Right lung (tissue), 5 donors: ENCODE data around the gene PHACTR1. TPM values are rescaled to one million over a fixed set of nuclear protein-coding genes. Genes with fewer than 3 reads are reported as not detected.
"Not testable (repeated sequence)": the region's sequence is repeated elsewhere in the genome, so short reads cannot be mapped to it uniquely, and the experiment has no call there.

Experiments used
- DNase-seq, 2 donors: peaks; one replicate each; pipeline ENCODE4 v3.0.0-alpha.2; 2013
- polyA plus RNA-seq, 5 donors: library from polyadenylated mRNA; unstranded; fragments of 120-200 nt; gene quantifications; one replicate each; pipeline versions ENCODE4 v1.2.1 to v1.2.3, GENCODE V29; 2013; ENCODE audit warnings: inconsistent platforms in 1 of 5, low replicate concordance in 1 of 5; ENCODE audit not compliant: insufficient read length in 5 of 5, insufficient read depth in 1 of 5

Gene PHACTR1
- polyA plus RNA-seq, 5 donors: 11.1 to 16.5 (median 14.5) TPM

DNA sequence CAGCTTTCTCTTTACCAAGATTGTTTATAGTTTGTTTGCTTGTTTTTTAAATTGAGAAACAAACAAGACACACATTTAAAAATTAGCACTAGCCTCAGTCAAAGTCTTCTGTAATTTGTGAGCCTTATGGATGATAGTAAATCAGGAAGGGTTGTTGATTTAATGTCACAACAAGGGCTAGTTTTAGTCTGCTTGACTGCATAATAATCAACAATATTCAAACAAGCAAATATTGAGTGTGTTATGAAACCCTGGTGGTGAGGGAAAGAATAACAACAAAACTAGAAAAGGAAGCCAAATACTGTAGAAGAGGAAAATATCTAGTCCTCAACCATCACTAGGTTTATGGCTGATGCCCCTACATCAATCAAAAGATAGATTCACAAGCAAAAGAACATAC lies 383.2 kb downstream of the PHACTR1 start:
- DNase-seq: no peak

DNA sequence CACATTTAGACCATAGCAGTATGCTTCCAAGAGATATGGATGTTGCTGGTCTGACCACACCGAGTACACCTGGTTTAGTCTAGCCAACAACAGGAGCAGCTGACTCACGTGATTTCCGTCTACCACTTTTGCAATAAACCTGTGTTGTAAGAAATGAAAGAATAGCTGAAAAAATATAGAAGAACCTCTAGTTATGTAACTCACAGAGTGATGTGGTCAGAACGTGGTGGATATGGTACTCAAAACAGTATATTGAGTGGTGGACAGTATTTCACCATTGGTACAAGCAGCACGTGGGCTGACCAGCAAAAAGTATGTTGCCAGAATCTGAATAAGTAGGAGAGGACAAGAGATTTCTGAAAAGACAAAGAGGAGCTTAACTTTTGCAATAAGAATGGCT lies 384.8 kb downstream of the PHACTR1 start:
- no peak for DNase-seq

DNA sequence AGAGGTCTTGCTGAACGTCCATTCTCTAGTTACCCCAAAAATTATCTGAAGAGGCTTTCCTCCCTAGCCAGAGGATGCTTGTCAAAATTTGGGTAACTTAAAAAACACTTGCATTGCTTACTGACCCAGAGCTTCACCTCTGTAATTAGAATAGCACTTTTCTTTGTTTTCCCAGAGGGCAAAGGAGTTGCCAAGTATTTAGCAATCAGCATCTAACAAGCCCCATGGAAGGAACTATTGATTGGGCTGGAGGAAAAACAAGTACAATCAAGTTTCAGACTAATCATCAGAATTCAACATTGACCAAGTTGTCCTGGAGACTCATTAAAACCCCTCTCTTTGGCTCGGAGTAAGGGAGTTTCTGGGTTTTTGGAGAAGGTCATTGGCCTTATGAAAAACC lies 385.4 kb downstream of the PHACTR1 start:
- DNase-seq: no peak

DNA sequence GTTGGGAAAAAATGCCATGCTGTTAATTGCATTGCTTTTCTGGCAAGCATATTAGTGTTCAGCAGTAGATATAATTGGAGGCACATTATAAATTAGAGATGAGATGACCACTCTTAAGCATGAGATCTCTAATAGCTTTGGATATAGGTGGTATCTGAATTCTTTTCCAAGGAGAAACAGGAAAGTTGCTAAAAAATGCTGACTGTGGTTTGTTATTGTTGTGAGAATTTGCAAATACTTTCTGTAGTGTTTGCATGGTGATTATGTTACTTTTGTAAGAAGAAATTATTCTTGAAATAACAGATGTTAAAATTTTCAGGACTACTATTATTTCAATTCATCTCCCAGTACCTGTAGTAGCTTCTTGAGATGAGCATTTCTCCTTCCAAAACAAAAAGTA lies 386.6 kb downstream of the PHACTR1 start:
- DNase-seq: no peak

DNA sequence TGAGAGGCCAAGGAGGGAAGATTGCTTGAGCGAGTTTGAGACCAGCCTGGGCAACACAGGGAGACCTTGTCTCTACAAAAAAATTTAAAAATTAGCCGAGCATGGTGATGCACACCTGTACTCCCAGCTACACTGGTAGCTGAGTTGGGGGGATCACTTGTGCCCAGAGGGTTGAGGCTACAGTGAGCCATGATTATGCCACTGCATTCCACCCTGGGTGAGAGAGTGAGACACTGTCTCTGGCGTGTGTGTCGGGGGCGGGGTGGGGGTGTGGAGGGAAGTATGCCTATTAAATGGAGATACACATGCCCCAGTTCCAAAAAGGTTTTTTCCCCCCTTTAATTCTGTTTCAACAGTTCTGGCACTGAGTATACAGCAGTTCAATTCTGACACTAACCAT lies 388.6 kb downstream of the PHACTR1 start:
- DNase-seq: no peak

DNA sequence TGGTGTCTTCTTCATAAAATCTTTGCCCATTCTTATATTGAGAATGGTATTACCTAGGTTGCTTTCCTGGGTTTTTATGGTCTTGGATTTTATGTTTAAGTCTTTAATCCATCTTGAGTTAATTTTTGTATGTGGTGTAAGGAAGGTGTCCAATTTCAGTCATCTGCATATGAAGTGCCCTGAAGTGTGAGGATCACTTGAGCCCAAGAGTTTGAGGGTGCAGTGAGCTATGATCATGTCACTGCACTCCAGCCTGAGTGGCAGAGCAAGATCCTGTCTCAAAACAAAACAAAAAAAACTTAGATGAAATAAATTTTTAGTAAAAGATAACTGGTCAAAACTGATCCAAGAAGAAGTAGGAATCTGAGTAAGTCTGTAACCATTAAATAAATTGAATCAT lies 396.4 kb downstream of the PHACTR1 start:
- no peak for DNase-seq

DNA sequence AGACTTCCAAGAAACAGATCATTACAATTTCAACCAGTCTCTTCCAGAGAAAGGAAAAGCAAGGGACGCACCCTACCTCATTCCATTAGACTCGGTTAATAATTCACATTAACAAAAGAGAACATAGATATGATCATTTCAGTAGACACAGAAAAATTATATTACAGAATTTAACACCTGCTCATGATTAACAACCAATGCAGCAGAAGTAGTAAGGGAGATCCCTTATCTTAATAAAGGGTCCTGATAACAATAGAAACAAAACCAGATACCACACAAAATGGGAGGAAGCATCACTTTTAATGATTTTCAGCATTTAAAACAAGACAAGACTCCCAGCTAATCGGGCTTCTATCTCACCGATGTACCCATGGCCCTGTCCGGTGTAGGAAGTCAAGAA lies 396.8 kb downstream of the PHACTR1 start:
- DNase-seq: no peak

DNA sequence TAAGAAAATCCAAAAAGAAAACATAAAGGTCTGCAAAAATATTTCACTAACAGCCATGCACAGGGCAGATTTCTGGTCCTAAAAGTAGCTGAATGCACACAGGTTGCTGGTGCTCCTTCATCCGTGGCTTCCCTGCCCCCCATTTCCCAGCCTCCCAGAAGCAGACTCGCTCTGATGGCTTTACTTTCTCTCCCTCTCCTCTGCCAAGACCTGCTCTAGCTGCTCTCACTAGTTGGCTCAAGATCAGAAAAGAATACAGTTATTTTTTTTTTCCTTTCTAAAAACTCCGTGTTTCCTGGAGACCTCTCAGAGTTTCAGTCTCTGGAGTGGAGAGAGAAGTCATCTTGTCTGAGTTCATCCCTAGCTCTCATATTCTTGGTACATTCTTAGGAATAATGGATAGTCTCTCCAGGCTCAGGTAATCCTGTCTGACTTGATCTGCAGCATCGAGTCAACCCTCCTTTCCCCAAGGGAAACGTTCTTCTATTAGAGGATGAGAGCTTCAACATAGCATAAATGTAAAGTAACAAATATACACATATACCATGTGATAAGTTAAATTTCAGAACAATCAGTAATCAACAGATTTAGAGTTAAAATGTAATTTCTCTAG lies 397.5 kb downstream of the PHACTR1 start:
- peak in 1 of 2 donors; percentile 12 for DNase-seq

DNA sequence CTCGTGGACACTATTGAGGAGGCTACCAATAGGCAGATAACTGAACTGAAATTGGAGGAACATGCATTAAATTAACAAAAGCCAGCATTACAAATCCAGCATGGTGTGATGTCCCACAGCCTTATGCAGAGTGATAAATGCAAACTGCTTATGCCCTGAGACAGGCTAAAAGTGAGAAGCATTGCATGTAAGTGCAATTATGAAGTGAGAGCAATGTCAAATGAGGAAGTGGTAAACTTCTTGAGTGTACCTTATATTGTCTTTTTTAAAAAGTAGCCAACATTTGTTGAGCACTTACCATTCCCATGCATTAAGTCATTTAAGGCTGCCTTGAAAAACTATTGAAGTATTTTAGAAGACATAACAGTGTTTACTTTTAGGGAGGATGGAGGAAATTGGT lies 399.6 kb downstream of the PHACTR1 start:
- DNase-seq: no peak

DNA sequence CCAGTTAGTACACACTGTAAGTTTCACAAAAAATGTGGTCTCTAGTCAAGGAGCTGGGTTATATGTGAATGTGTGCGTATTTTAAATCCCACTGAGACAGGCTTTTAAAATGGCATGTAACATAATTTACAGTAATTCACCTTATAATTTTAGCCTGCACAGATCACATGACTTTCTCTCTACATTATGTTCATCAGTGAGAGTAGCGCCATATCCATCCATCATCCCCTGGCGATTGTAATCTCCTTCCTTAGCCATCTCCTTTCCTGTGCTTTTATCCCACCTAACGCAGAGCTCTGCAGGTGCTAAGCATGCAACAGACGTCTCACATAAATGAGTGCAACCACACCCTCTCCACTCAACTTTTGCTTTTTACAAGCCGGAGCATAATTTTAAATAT lies 401.0 kb downstream of the PHACTR1 start:
- DNase-seq: no peak

DNA sequence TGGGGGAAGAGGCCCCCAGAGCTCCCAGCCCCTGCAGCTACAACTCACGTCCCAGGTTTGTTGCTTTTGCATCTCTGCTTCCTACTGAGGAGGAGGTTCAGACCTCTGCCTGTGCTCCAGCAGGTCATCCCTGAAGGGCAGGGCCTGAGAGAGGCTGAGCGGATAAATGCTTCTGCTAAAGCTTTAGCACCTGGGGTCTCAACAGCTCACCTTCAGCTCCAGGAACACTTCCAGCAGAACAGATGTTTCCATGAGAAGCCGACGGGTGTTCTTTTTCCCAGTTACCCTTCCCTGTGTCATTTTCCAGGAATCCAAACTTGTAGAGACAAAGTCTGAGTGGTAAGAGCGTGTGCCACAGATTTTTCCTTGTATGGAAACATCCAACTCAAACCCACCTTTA lies 403.0 kb downstream of the PHACTR1 start:
- no peak for DNase-seq

DNA sequence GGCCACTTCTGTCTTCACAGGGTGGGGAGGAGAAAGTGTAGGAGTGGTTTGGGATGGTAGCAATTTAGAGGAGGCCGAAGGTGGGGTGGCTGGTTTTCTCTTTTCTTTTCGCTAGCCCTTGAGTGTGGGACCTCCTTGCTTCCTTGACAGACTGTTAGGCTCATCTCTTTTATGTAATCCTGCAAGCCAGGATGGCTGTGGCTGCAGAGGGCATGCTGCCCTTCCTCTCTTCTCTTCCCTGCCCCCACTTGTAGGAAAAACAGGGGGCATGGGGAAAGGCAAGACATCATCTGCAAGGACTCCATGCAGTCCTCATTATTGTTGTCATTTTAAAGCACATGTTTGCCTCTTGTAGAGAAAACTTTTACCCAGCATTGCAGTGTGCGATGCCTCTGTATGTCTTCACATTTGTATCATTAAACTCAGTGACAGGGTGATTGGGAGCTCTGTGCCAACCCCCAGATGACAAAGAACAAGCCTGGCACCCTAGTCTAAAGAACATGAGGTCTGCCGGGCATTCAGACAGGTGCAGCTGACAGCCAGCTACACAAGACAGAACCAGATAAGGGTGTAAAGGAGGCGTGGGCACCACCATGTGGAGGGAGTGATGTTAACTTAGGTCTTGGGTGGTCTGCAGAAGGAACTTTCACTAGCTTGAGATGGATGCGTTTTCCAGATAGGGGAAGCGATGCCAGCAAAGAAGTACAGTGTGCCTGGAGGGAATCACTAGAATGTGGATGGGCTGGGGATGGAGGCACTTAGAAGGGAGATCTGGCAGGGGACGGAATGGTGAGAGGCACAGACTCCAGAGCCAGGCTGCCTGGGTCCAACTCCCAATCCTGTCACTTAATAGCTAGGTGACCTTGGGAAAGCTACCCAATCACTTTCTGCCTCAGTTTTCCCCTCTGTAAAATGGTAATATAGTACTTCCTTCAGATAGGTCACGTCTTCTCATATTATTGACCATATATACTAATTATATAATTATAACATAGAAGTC lies 404.2 kb downstream of the PHACTR1 start:
- DNase-seq: no peak

DNA sequence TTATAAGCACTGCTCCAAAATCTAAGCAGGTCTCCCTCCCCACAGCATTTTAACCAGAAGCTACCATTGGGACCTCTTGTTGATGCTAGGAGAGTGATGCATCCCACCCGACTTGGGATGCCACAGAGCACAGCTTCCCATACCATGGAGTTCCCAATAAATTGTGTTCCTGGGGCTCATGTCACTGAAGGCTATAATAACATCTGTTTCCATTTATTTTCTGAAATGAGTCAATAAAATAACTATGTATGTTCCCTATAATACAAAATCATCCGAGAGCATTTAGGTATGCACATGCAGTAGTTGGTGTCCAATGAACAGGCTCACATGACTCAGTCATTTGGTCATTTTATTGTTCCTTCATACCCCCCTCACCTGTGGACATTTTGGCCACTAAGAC lies 407.6 kb downstream of the PHACTR1 start:
- no peak for DNase-seq

DNA sequence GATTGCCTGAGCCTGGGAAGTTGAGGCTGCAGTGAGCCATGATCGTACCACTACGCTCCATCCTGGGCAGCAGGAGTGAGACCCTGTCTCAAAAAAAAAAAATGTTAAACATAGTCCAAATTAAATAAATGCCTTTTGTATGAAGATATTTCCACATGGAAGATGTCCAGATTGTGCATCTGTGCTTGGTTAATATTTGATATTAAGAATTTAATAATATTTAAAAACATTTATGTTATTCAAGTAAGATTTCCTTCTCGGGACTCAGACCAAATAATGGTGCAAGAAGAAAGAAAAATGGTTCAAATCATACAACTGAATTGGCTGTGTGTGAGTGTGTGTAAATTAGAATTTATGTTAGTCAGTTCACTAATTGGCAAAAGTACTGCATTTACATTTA lies 409.3 kb downstream of the PHACTR1 start:
- no peak for DNase-seq

DNA sequence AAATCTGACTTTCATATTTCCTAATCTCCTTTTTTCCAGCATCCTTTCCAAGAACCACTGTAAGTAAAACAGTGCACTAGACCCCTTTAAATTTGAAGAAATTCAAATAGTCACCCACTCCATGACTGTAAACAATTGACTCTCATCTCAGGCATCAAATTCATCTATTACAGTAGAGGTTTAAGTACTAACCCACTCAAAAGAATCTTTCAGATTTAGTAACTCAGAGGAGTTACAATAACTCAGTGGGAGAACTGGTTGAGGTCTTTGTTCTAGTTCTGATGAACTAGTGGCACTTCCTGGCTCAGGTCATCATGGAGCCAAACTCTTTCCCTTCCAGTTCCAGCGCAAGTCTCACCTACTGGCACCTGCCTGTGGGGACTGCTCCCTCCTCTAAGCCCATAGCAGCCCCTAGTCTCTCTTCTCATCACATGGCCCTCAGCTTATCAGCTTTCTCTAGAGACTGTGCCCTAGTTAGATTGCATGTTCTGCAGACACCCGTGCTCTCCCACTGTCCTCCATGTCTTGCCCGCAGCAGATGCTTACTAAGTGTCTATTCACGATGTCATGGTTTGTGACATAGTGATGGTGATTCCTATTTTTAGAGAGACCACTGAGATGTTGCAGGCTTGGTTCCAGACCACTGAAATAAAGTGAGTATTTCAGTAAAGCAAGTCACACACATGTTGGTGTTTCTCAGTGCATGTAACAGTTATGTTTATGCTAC lies 415.5 kb downstream of the PHACTR1 start:
- no peak for DNase-seq

DNA sequence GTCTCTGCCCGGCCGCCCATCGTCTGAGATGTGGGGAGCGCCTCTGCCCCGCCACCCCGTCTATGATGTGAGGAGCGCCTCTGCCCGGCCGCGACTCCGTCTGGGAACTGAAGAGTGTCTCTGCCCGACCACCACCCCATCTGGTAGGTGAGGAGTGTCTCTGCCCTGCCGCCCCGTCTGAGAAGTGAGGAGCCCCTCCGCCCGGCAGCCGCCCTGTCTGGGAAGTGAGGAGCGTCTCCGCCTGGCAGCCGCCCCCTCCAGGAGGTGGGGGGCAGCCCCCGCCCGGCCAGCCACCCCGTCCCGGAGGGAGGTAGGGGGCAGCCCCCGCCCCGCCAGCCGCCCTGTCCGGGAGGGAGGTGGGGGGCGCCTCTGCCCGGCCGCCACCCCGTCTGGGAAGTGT lies 417.3 kb downstream of the PHACTR1 start:
- DNase-seq: not testable (repeated sequence)

DNA sequence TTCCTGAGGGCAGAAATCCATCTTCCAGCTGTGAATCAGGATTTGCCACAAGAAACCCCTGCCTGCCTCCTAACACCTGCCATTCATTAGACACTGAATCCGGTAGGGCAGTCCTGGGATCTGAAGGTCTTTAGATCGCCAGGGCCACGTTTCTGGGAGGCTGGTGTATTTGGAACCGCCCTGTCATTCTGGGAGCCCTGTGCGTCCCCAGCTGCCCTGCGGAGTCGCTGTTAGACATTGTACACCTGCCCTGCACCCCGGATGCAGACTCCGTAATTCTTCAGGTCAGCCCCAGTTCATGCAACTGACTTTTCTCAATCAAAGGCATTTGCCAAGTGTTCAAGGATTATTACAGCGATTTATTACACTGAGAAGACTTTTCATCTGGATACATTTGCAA lies 418.6 kb downstream of the PHACTR1 start:
- no peak for DNase-seq

DNA sequence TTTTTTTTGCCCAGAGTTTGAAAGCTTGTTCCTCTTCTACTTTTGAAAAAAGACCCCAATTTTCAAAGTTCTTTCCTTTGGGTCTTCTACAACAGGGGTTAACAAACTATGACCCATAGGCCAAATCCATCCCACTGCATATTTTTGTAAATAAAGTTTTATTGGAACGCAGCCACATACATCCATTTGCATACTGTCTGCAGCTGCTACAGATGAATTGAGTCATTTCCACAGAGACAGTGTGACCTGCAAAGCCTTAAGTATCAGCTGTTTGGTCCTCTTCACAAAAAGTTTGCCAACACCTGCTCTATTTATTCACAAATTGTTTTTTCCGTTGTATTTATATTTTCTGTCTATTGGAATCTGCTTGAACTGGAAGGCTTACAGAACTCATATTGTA lies 422.6 kb downstream of the PHACTR1 start:
- DNase-seq: no peak

DNA sequence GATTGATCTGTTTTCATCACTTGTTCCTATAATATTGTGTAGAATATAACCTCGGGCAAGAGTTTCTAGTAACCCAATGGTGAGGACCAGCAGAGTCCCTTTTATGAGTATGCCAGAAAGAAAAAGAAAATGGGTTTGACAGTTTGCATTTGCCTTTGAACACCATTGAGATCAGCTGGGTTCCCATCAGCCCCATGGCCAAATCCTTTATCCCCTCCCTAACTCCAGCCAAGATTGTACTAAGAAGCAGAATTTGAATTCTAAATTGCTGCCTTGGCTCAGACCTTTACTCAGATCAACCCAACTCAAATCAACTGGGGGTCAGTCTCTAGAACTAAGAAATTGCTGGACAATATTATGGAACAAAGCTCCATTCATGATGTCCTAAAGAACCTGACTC lies 424.4 kb downstream of the PHACTR1 start:
- DNase-seq: no peak

DNA sequence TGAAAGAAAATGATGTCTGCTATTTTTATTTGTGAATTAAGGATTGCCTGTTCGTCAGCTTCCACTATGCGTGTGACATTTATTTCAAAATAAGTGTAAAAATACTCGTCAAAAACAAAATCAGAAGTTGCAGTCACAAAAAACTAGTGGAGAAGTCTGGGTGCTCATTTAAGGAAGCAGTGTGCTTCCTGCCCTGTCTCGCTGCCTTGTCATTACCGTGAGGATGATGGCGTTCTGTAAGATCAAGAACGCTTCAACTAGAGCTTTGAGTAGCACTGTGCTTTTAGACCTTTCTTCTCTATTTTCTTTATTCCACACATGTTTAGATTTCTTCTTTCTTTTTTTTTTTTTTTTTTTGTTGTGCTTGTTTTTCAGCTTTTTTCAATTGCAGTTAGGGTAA lies 424.8 kb downstream of the PHACTR1 start:
- no peak for DNase-seq

DNA sequence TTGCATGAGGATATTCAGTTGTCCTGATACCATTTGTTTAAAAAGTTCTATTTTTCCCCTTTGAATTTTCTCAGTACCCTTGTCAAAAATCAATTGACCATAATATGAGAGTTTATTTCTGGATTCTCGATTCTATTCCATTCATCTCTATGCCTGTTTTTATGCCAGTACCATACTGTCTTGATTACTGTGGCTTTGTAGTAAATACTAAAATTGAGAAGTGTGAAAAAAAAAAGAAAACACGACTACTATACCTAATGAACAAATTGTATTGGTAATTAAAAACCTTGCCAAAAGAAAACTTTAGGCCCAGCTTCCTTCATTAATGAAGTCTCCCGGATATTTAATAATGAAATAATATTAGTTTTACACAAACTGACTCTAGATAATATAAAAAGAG lies 426.0 kb downstream of the PHACTR1 start:
- DNase-seq: no peak

DNA sequence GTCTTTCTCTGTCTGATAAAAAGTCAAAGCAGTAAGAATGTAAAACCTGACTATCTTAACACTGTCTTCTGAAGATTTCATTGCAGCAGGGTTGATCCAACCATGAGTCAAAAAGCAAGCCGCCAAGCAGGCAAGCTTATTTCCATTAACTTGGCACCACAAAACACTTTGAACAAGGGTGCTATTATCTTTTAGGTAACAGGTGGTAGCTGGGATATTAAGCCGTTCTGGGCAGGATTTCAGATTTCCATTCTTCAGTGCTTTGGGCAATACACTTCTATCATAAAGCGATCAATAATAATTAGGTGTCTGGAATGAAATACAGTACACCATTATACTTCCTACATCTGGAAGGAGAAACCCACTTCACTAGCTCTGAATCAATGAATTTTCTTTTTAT lies 429.9 kb downstream of the PHACTR1 start:
- no peak for DNase-seq

DNA sequence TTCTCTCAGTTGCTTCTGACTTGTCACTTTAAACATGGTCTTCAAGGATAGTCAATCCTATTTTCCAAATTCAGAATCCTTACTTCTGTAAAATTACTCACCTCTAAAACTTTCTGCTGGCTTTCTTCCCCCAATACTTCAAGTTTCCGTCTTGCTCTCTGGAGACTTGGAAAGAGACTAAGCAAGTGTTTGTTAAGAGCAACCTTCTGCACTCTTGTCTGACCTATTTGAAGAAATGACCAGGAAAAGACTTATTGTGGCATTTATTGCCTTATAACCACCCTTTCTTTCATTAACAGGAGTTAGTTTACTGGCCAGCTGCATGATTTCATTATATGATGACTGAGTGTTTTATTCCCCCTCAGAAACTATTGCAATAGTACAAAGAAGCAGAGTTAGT lies 430.8 kb downstream of the PHACTR1 start:
- no peak for DNase-seq
